Inferior parietal cortex (tissue), 1 donor: ENCODE data around the gene PDE9A.
"Not testable (repeated sequence)": the region's sequence is repeated elsewhere in the genome, so short reads cannot be mapped to it uniquely, and the experiment has no call there.

Experiments used
- DNase-seq: peaks from one replicate; pipeline ENCODE4 v3.0.0-alpha.2; 2016; ENCODE audit errors: extremely low spot score

The PDE9A gene

DNA sequence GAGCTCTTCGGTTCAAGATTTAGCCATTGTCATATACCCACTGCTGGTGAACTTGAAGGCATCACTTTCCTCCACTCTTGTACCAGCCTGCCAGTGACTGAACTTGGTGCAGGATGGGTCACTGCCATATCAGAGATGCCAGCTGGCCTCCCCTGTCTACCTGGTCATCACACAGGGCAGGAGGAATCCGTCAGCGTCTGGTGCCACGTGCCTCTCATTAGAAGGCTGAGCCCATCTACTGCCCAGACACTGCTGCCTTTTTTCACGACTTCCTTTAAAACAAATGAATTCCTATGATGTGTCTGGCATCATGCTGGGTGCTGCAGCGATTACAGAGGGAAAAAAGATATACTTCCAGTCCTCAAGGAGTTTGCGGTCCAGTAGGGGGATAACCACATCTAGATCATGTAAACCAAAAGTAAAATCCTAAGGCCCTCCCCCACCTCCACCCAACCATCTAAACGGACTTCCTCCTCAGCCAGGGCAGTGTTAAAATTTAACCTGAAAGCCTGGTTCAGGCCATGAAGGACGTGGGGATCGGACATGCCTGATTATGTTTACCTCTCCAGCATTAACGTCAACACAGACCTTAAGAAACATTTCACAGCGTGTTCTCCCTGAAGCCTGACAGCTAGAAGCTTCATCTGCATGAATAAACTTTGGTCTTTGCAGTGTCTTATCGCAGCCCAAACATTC, 29.2 kb upstream of the PDE9A start:
- DNase-seq = no peak

DNA sequence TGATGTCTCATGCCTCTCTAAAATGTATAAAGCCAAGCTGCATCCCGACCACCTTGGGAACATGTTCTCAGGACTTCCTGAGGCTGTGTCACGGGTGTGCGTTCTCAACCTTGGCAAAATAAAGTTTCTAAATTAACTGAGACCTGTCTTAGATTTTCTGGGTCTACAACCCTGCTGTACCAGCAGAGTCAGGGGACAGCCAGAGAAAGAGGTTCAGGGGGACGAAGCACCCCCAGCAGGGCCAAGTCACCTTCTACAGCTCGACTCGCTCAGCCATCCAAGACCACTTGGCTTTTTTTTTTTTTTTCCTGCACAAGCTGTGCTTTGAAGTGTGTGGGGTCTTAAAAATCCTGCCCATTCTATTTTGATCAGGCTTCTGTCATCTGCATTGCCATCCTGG, 28.5 kb upstream of the PDE9A start:
- no peak for DNase-seq

DNA sequence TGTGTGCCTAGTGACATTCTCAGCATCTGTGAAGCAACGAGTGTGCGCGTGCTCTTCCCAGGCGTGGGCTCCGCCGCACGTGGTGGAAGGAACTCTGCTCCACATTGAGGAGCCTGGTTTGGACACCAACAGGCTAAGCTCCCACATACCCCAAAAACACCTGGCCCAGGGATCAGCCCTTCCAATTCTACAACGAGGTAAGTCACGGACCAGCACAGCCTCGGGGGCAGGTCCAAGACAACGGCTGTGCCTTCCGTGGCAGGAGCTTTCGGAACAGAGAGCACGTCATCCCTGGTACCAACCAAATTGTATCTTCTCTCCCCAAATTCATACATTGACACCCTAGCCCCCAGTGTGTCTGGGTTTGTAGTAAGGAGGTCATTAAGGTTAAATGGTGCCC, 27.2 kb upstream of the PDE9A start:
- no peak for DNase-seq

DNA sequence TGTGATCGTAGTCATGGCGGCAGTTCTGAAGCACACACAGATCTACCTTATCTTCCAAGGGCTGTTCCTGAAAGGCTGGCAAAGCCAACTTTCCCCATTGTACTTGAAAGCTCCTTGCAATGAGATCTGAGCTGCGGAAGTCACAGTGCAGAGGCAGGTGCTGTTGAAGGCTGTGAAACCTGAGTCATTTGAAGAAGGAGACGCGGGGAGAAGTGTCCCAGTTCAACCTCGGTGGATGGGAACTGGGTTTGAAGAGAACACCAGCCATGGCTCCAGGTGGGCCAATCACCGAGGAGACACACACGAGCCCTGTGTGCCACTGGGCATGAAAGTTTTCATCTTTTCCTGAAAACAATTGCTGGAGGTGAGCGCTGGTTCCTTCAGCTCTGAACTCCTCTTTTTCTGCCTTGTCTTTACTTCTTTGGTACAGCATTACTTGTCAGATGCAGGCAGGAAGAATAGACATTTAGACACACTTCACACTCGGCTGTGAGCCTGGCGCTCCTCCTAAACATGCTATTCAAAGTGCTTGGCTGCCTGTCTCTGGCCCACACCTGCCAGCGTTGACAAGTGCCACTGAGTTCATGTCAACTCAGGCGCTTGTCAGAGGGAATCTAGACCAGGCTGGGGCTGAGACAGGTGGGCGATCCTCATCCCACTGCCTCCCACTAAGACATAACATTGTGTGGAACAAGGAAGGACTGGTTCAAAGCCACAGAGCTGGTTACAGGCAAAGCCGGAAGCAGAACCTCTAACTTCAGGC, 25.7 kb upstream of the PDE9A start:
- DNase-seq = no peak

DNA sequence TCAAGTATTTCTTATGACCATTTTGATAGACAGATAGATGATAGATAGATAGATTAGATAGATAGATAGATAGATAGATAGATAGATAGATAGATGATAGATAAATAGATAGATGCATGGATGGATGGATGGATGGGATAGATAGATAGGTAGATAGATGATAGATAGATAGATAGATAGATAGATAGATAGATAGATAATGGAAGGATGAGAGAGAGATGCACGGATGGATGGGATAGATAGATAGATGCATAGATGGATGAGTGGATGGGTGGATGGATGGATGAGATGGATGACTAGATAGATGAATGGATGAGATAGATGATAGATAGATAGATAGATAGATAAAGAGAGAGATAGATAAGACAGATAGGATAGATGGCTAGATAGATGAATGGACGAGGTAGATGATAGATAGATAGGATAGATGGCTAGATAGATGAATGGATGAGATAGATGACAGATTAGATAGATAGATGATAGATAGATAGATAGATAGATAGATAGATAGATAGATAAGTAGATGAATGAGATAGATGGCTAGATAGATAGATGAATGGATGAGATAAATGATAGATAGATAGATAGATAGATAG, 24.9 kb upstream of the PDE9A start:
- DNase-seq = not testable (repeated sequence)

DNA sequence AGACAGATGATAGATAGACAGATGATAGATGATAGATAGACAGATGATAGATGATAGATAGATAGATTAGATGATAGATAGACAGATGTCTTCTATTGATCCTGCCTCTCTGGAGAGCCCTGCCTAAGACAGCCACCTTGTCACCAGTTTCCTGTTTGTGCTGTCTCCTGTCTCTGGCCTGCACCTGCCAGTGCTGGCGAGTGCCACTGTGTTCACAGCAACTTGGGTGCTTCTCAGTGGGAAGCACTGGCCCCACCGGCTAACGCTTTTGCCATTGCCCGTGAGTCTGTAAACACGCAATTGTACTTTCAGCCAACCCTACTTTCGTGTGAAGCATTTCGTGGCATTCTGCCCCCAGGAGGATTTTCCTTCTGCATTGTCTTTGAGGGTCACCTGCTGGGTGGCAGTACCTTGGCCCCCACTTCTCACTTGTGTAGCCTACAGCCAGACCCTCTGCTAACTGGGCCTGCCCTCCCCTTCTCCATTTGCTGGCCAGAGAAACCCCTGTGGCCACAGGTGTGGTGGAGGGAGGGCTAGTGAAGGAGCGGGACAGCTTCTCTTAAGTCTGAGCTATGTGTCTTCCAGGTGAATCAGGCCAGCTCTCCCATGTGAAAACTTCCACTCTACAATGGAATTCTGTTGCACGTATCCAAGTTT, 23.4 kb upstream of the PDE9A start:
- DNase-seq = no peak

DNA sequence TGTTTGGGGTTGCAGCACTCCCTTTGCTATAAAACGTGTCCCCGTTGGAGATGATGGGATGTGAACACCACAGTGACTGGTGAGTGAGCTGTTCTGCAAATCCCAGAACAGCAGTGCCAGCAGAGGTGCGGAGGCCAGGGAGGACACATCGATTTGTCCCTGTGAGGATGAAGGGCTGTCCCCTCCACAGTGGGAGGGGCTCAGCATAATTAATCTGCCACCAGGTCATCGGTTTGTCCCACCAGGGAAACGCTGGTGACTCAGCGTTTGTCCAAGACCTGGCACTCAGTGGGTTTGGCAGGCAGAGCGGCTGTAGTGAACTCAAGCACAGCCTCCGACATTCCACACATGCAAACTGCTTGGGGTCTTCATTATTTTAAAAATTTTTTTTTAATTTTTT, 22.8 kb upstream of the PDE9A start:
- DNase-seq = no peak

DNA sequence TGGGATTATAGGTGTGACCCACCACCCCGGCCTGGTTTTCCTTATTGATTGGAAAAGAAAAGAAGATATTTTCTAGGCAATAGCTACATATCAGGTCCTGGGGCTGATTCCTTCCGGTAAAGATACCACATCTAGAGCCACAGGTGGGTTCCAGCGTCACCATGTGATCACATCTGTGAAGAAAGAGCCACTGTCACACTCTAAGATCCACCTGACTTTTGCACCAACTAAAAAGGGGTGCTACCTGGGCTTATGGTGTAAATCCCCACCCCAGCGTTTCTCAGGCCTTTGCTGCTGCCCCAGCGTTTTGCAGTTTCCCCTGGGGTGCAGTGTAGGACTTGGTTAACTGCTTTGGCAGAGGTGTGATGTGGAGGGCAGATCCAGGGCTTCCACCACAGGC, 22.3 kb upstream of the PDE9A start:
- DNase-seq = no peak

DNA sequence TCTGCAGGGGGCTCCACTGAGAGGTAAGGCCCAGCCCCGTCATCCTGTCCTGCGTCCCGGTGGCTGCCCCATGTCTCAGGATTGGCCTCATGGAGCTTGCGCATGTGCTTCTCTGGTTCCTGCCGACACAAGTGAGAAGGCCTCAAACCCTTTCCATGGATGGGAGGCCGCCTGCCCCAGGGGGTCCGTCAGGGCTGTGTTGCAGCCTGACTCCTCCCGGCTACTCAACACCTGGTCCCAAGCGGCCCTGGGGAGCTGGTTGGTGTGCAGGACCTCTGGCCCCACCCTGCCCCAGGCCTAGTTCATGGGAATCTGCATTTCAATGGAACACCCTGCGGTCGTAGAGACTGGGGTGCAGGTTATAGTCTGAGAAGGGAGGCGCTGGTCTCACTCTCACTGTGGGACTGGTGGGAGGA, 21.1 kb upstream of the PDE9A start:
- DNase-seq = no peak

DNA sequence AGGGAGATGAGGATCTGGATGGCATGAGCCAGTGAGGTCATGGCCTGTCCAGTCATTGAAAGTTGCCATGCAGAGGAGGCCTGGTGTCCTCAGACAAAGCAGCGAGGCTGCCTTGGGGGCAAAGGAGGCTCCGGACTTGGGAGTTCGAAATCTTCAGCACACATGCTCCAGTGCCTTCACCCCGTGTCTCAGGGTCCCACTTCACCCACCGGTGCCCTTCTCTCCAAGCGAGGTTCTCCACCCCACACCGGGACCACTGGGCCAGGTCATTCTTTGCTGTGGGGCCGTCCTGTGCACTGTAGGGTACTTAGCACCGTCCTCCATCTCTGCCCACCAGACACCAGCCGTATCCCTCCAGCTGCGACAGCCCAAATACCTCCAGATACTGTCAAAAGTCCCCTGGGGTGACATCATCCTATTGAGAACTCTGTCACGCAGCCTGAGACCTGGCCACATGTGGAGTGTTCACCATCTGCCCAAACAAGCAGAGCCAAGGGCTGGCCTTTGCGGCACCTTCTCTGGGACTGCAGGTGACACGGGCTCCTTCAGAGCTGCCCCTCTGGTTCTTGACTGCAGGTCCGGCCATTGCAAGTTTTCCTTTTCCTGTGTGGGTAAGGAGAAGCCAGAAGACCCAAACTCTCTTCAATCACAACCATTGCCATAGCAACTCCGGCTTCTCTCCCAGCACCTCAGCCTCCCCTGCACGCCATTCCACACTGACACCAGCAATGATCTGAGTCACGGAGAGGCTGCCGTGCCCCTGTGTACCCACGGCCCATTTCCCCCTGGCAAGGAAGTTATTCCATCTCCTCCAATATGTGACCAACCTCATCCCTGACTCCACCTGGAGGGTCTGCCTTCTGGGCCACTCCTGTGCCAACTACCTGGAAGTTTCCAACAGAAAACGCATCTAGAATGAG, 20.4 kb upstream of the PDE9A start:
- DNase-seq = no peak

DNA sequence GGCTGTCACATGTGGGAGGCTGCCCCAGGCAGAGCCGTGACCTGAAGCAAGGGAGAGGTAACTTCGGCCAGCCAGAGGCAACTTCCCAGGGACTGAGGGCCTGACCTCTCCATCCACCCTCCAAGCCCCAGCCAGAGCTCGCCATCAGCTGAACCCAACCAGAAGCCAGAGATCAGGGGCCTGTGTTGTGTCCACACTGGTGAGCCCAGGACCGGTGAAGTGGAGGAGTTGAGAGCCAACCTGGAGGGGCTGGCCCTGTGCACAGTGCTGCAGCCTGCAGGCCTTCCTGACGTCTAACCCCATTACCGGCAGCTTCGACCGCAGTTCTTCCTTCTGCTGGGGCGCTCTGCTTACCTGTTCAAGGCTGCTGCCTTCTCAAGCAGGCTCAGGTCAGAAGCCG, 19.6 kb upstream of the PDE9A start:
- no peak for DNase-seq

DNA sequence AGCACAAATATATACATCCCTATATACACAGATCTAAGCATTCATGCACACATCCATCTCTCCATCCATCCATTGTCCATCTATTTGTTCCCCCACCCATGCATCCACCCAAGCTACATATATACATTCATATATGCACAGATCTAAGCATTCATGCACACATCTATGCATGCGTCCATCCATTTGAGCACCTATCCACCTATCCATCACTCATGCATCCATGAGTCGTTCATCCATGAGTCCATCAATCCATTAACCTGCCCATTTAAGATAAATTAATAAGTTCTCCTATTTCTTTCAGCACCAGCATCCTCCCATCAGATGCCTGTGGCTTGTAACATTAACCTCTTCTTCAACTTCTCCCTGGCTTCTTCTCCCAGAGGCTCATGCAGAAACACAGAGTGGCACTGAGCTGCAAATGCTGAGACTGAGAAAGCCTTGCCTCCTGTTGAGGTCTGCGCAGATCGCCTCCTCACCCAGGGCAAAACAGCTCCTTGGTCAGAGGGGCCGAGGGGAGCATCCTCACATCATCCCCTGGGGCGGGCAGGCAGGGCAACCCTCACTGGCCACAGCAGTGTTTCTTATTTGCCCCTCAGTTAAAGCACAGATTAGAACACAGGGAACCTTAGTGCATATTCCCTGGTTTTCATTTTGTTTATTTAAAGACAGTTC, 17.4 kb upstream of the PDE9A start:
- DNase-seq = no peak

DNA sequence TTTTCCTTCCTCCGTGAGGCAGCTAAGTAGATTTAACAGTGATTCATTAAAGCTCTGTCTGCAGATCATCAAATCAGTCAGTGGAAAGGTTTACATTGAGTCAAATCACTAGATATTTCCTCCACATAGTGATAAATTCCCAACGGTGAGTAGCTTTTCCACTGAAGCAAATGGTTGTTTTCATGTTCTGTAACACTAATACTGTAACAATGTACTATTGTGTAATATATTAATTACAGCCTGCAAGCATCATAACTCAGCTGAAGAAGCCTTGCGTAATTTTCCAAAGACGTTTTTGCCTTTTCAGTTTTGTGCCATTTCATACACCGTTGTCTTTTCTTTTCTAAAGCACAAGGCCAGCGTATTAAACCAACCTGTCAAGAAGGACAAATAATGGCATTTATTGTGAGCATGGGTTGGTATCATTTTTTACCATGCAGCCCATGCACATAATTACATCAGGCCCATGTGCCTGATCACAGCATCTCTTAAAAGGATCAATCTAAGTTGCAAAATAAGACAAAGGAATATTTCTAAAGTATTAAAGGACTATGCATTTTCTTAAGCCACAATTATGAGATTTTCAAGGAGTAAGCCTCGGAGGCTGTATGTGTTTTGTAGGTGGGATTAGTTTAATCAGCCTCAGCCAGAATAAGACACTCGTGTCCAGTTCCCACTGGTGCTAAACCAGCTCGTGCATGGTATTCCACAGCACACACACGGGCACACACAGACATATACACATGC, 16.7 kb upstream of the PDE9A start:
- DNase-seq = no peak

DNA sequence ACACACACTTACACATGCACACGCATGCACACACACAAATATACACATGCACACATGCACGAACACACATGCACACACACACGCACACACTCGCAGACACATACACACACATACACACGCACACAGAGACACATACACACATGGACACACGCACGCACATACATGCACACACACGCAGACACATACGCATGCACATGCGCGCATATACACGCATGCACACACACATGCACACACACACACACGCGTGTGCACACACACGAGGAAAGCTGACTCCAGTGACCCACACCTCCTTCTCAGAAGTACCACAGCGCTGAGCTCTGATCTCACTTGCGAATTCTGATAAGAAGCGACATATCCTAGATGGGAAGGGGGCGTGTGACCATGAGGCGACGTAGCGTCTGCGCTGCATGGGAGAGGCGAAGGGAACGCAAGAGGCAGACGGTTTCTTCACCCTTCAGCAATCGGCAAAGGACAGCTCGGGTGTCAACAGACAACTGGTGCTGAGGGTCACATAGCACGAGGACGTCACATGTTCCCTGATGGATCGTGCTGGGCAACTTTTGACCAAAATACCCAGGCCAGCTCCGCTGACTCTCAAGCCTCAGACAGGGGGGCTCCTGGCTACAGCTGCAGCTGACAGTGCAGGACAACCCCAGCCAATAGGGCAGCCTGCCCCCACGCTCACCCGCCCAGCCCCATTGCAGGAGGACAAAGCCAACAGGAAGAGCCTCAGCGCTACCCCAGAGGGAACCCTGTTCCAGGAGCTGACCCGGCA, 16.0 kb upstream of the PDE9A start:
- no peak for DNase-seq

DNA sequence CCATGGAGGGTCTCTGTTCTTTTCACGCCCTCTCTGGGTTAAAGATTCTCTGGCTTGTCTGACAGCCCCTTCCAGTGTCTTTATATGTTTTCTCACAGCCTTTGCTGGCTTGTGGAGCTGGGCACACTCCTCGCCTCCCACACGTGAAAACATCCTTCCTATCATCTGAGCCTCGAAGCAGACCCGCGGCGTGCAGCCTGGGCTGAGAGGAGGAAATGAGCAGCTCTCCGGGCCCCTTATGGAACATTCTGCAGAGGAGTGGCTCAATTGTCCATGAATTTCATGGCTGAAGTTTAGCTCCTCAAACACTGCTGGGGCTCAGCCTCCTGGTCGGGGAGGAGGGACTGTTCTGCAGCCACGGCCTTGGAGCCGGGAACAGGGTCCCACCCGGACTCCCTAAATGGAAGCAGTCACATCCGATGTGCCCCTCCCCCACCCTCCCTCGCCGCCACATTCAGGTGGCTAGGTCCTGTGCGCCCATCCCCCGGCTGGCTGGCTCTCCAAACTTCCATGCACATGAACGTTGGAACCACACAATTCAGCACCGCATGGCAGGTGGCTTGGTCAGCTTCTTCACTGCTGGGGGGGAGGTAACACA, 15.1 kb upstream of the PDE9A start:
- no peak for DNase-seq

DNA sequence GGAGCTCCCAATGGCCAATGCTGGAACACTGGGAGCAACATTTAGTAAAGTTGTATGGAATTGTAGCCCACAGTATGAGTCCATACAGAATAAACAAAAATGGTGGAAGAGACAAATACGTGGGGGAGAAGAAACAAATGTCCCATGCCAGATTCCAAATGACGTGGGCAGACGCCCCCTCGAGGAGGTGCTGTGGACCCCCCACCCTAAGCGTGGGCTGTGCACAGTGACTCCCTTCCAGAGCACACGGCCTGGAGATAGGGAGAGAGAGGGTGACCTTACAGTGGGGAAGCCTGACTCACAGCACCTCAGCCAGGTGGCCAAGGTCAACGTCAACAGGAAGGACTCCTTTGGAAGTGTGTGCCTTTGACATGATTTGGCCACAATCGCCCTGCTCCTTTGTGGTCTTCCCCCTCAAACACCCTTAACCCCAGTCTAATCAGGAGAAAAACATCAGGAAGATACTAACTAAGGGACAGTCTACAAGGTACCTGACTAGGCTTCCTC, 13.7 kb upstream of the PDE9A start:
- no peak for DNase-seq

DNA sequence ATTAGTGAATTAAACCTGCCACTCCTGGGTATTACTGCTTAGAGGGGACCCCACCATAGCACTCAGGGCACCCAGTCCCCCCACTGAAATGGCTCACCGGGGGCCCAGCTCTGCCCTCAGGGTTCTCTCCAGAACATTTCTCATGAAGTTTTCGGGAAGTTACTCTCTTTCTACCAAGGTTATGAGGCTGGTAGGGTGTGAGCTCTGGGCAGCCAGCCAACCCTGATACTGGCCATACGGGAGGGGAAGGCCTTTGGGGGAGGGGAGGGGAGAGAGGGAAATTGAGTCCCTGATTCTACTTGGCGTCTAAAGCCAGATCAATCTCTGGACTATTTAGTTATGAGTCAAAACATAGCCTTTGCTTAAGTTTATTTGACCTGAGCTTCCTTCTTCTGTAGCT, 12.9 kb upstream of the PDE9A start:
- DNase-seq = no peak

DNA sequence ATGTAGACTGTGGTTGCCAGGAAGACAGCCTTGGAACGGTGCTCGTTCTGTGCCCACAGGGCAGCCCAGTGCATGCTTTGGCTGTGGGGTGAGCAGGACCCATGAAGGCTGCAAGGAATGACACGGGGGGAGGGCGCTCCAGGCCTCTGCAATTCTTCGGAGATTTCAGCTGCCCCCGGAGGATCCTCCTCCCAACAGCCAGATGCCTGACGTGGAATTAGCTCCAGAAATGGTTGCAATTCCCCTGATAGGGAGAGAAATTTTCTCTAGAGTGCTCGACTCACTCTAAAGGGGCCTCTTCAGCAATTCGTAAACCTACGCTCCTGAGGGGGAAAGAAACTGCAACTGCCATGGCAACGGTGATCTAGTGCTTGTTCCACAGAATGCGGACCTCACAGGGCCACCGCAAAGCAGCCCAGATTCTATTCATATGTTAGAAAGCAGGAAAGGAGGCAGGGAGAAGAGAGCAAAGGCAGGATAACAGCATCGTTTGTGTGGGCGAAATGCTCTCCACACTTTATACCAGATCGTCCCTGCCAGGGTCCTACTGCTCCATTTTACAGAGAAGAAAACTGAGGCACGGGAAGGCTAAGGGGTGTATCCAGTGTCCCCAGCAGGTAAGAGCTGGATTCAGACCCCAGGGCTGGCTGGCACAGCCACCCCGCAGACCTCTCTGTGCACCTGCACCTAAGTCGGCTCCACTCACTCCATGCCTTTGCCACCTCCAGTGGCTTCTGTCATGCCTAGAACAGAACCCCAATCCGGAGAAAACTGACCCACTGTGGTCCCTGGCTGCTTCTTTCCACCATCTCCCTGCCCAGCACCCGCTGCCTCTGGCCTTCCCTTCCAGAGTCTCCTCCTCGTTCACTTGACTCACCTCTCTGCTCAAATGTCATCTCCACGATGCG, 11.9 kb upstream of the PDE9A start:
- no peak for DNase-seq
